ENCODE measurements around the gene TMTC1. TPM values are rescaled to one million over a fixed set of nuclear protein-coding genes. Genes with fewer than 3 reads are reported as not detected.

The TMTC1 gene
- total and polyA plus RNA-seq, 3 donors from 2014 or later: 8.4 to 13.6 (median 11.5) TPM

DNA sequence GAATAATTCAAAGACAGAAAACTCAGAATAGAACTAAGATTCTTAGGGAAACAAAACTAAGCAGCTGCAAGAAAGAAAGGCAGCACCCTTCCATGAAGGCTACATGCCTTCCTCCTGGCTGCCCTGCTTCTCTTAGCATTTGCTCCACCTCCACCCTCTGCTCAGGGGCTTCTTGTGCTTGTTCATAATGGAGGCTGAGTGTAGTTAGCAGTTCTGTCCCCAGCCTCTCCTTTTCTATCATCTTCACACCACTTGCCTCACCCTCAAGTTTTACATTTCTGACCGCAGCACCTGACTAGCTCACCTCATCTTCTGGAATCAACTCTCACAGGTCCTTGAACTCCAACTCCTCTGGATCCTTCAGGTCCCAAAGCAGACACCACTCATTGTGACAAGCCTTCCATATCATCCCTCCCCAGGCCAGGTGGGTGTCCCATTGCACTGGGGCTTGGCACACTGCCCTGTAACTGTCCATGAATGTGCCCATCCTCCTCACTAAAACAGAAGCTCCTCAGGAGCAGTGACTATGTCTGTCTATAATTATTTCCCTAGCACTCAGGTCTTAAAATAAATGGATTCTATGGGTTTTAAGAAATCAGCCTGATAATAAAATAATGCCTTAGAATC, 139.1 kb downstream of the TMTC1 start:
- DNase-seq: no peak
- Histone ChIP-seq H3K9me3 (no peaks in the 10 kb centered on the region), H3K4me1 (peaks cover 20% of the 10 kb centered on the region), H3K27me3 (no peaks in the 10 kb centered on the region), H3K27ac (no peak overlapping the region), H3K4me3 (no peak overlapping the region), H3K36me3 (ENCODE audit: low read depth, missing control alignments) (no peaks in the 10 kb centered on the region)
- TF ChIP-seq POLR2A (IDR thresholded peaks at IDR 0.05): no peak
- TF ChIP-seq, protein P1, sequence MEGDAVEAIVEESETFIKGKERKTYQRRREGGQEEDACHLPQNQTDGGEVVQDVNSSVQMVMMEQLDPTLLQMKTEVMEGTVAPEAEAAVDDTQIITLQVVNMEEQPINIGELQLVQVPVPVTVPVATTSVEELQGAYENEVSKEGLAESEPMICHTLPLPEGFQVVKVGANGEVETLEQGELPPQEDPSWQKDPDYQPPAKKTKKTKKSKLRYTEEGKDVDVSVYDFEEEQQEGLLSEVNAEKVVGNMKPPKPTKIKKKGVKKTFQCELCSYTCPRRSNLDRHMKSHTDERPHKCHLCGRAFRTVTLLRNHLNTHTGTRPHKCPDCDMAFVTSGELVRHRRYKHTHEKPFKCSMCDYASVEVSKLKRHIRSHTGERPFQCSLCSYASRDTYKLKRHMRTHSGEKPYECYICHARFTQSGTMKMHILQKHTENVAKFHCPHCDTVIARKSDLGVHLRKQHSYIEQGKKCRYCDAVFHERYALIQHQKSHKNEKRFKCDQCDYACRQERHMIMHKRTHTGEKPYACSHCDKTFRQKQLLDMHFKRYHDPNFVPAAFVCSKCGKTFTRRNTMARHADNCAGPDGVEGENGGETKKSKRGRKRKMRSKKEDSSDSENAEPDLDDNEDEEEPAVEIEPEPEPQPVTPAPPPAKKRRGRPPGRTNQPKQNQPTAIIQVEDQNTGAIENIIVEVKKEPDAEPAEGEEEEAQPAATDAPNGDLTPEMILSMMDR (IDR thresholded peaks at IDR 0.05): no peak
- 82 to 100% methylated on average over 1 of the region's 1 CpG for WGBS, 2 donors
- intact Hi-C loops (cut with DNase I; ENCODE audit: low total_unique reads): no loop called here

DNA sequence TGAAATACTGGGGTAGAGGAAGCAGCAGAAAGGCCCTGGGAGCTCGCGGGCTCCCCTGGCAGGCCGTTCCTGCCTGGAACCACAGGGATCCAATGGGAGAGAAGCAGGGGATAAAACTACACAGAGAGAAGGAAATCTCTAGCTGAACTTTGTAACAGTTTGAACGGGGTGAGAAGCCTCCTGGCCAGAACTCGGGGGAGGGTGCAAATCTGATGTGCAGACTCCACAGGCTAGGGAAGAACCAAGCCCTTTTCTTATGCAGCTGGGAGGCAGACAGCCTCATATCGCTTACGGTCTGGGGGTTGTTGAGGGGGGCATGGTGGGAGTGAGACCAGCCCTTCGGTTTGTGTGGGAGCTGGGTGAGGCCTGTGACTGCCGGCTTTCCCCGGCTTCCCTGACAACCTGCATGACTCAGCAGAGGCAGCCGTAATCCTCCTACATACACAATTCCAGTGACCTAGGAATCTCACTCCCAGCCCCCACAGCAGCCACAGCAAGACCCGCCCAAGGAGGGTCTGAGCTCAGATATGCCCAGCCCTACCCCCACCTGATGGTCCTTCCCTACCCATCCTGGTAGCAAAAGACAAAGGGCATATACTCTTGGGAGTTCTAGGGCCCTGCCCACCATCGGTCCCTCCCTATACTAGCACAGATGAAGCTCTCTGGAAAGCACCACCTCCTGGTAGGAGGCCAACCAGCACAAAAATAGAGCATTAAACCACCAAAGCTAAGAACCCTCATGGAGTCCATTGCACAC, 143.0 kb downstream of the TMTC1 start:
- Histone ChIP-seq H3K27ac (peak overlapping the region; percentile 68 to 82), H3K4me1 (peaks cover 21% of the 10 kb centered on the region), H3K36me3 (ENCODE audit: low read depth, missing control alignments) (no peaks in the 10 kb centered on the region), H3K9me3 (no peaks in the 10 kb centered on the region), H3K4me3 (peak overlapping the region in 1 of 2 donors; percentile 10), H3K27me3 (no peaks in the 10 kb centered on the region)
- 29 to 47% methylated on average over 7 to 13 of the region's 13 CpGs for WGBS, 2 donors
- DNase-seq: peak; percentile 83
- intact Hi-C loops (cut with DNase I; ENCODE audit: low total_unique reads): no loop called here
- no peak for TF ChIP-seq POLR2A (IDR thresholded peaks at IDR 0.05)
- TF ChIP-seq, protein P1 (IDR thresholded peaks at IDR 0.05): no peak

DNA sequence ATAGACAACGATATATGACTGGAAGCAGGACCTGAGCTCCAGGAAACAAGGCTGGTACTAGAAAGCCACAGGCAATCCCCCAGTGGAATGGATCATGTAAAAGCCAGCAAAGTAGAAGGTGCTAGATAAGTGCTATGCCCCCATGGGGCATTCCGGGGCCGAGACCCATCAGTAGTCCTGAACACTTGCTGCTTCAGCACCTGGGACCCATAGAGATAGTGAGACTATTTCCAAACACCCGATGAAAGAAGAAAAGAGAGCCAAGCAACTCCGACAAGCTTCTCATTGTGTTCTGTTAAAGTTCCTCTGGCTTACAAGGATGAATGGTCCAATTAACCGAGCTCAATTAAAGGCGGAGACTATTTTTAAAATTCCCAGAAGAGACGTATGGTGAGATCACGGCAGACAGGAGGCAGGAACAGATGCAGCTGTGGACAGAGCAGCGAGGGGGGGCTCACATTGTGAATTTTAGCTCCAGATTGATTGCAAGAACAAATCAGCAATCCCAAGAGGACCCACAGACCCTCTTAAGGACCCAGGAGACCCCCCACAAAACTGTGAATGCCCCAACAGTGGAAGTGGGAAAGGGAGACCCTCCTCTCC, 143.7 kb downstream of the TMTC1 start:
- H3K27me3 ChIP-seq: no peaks in the 10 kb centered on the region
- WGBS, 2 donors: 41 to 65% methylated on average over 10 of the region's 10 CpGs
- H3K27ac ChIP-seq: peak overlapping the region; percentile 68 to 82
- intact Hi-C loops (cut with DNase I; ENCODE audit: low total_unique reads): no loop called here
- no peaks in the 10 kb centered on the region for H3K36me3 ChIP-seq (ENCODE audit: low read depth, missing control alignments)
- H3K4me3 ChIP-seq: no peak overlapping the region
- DNase-seq: peak; percentile 45
- no peaks in the 10 kb centered on the region for H3K9me3 ChIP-seq
- peaks cover 21% of the 10 kb centered on the region for H3K4me1 ChIP-seq
- TF ChIP-seq POLR2A (IDR thresholded peaks at IDR 0.05): no peak
- TF ChIP-seq, protein P1 (IDR thresholded peaks at IDR 0.05): no peak

DNA sequence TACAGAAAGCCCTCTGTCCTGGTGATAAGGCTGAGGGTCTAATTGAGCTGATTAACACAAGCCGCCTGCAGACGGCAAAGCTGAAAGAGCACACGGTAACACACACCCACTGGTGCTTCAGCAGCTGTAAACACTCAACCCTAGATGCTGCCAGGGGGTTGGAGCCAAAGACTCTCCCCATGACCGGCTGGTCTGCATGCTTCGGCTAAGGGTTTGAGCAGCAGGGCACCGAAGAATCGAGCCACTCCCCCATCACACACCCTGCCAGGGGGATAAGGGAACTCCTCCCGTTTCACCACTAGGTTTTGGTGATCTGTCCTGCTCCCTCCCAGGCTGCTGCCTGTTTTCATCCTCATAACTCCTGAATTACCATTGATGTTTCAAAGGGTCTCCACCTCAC, 145.2 kb downstream of the TMTC1 start:
- intact Hi-C loops (cut with DNase I; ENCODE audit: low total_unique reads): no loop called here
- Histone ChIP-seq H3K9me3 (no peaks in the 10 kb centered on the region), H3K4me3 (no peak overlapping the region), H3K27ac (no peak overlapping the region), H3K4me1 (peaks cover 21% of the 10 kb centered on the region), H3K36me3 (ENCODE audit: low read depth, missing control alignments) (no peaks in the 10 kb centered on the region), H3K27me3 (no peaks in the 10 kb centered on the region)
- no peak for DNase-seq
- 80 to 93% methylated on average over 3 to 8 of the region's 8 CpGs for WGBS, 2 donors
- no peak for TF ChIP-seq POLR2A (IDR thresholded peaks at IDR 0.05)
- TF ChIP-seq, protein P1 (IDR thresholded peaks at IDR 0.05): no peak
